ENCODE measurements around the gene E2F7. TPM values are rescaled to one million over a fixed set of nuclear protein-coding genes. Genes with fewer than 3 reads are reported as not detected.

Gene E2F7
- total and polyA plus RNA-seq, 2 of the 8 experiments (the other 6 are each of a cell fraction or from before 2014, with no cell fraction given): 8.8 to 18.5 TPM

- no peak for TF ChIP-seq RAD21 (IDR thresholded peaks at IDR 0.05 in 1 of 2, conservative IDR thresholded peaks at IDR 0.05 in 1 of 2; ENCODE audit: low read depth in 2 of 2, low read length in 2 of 2)
- TF ChIP-seq, protein P1, sequence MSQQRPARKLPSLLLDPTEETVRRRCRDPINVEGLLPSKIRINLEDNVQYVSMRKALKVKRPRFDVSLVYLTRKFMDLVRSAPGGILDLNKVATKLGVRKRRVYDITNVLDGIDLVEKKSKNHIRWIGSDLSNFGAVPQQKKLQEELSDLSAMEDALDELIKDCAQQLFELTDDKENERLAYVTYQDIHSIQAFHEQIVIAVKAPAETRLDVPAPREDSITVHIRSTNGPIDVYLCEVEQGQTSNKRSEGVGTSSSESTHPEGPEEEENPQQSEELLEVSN (IDR thresholded peaks at IDR 0.05): no peak
Measured at GRCh38 chr12:77031745-77032144, 33.6 kb downstream of the E2F7 start (continued).

Data from H1 (cell line).